ENCODE measurements around the gene TMEM163. TPM values are rescaled to one million over a fixed set of nuclear protein-coding genes. Genes with fewer than 3 reads are reported as not detected.

TMEM163 gene
- total and polyA plus RNA-seq, 2 donors (not counting 3 experiments of a cell fraction or from before 2014, with no cell fraction given), result 1.0 to 2.8 TPM

GRCh38 chr2:134670955-134671354 lies 47.8 kb downstream of the TMEM163 start:
- TF ChIP-seq POLR2AphosphoS5 (IDR thresholded peaks at IDR 0.05; ENCODE audit: insufficient read depth, low read depth, low read length), result no peak
- TF ChIP-seq, protein P1, sequence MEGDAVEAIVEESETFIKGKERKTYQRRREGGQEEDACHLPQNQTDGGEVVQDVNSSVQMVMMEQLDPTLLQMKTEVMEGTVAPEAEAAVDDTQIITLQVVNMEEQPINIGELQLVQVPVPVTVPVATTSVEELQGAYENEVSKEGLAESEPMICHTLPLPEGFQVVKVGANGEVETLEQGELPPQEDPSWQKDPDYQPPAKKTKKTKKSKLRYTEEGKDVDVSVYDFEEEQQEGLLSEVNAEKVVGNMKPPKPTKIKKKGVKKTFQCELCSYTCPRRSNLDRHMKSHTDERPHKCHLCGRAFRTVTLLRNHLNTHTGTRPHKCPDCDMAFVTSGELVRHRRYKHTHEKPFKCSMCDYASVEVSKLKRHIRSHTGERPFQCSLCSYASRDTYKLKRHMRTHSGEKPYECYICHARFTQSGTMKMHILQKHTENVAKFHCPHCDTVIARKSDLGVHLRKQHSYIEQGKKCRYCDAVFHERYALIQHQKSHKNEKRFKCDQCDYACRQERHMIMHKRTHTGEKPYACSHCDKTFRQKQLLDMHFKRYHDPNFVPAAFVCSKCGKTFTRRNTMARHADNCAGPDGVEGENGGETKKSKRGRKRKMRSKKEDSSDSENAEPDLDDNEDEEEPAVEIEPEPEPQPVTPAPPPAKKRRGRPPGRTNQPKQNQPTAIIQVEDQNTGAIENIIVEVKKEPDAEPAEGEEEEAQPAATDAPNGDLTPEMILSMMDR (IDR thresholded peaks at IDR 0.05; ENCODE audit: extremely low read depth in 1 of 2, insufficient read depth in 1 of 2, low read depth in 1 of 2, low read length in 2 of 2), result no peak
- no peak for TF ChIP-seq MYC (IDR thresholded peaks at IDR 0.05; ENCODE audit: low read depth, low read length)
- TF ChIP-seq JUN (IDR thresholded peaks at IDR 0.05; ENCODE audit: borderline replicate concordance, insufficient read depth, insufficient read length, low read depth), result no peak
- no peak for TF ChIP-seq POLR2A (IDR thresholded peaks at IDR 0.05; ENCODE audit: low read depth, low read length)
- TF ChIP-seq EZH2 (IDR thresholded peaks at IDR 0.05; ENCODE audit: borderline replicate concordance, low read depth, low read length, severe bottlenecking), result no peak
- TF ChIP-seq GATA2 (IDR thresholded peaks at IDR 0.05; ENCODE audit: insufficient read depth, insufficient read length, low read depth, low read length), result no peak
- no peak for TF ChIP-seq MAX (IDR thresholded peaks at IDR 0.05; ENCODE audit: insufficient read depth, insufficient read length)
- no peak for TF ChIP-seq FOS (IDR thresholded peaks at IDR 0.05; ENCODE audit: borderline replicate concordance, insufficient read depth, low read length)
- H3K9me3 ChIP-seq (replicated peaks; ENCODE audit: control insufficient read depth, insufficient read depth, low read length), result no peaks in the 10 kb centered on the region
- BruUV-seq (replicated peaks), result no TSS peak
- intact Hi-C loops (cut with micrococcal nuclease), result no loop called here
- H3K36me3 ChIP-seq (ENCODE audit: control insufficient read depth in 2 of 2, extremely low read depth in 1 of 2, insufficient read depth in 2 of 2, low read length in 2 of 2), result no peaks in the 10 kb centered on the region
- dilution Hi-C loops (cut with MboI; ENCODE audit: extremely low pct_ligation_motif_present, low sequenced_read_pairs), result no loop called here
- ChIA-PET CTCF (interaction anchor here (1.4 kb wide), 1 partner anchor 13 kb away, joined by 3 read pairs; no protein-coding TSS in a partner anchor), POLR2A (no interaction called here)
- no peaks in the 10 kb centered on the region for H3K9me1 ChIP-seq (replicated peaks; ENCODE audit: control insufficient read depth, extremely low read depth, insufficient read depth, low read length)
- H3K27me3 ChIP-seq (ENCODE audit: control insufficient read depth in 2 of 2, insufficient read depth in 2 of 2, low read length in 2 of 2), result peaks cover 2 to 3% of the 10 kb centered on the region in 2 experiments
- no peaks in the 10 kb centered on the region for H3K4me1 ChIP-seq (ENCODE audit: control insufficient read depth, extremely low read depth, insufficient read depth, low read length)
- DNase-seq (ENCODE audit: low read depth, low spot score) (no peak), FAIRE-seq (no peak)
- H3K9ac ChIP-seq (replicated peaks; ENCODE audit: extremely low read depth, insufficient read depth, low read length), result no peak overlapping the region
- no peak overlapping the region for H3K4me3 ChIP-seq (replicated peaks in 1 of 3; ENCODE audit: insufficient read depth in 1 of 3, low read depth in 1 of 3, low read length in 3 of 3)
- H2AFZ ChIP-seq (ENCODE audit: low read depth, low read length), result no peak overlapping the region
- H3K4me2 ChIP-seq (ENCODE audit: insufficient read depth, low read length), result no peak overlapping the region
- H3K79me2 ChIP-seq (ENCODE audit: control insufficient read depth, insufficient read depth, low read length), result no peaks in the 10 kb centered on the region
- H4K20me1 ChIP-seq (replicated peaks; ENCODE audit: control insufficient read depth, extremely low read depth, insufficient read depth, low read length), result no peaks in the 10 kb centered on the region
- H3K27ac ChIP-seq (ENCODE audit: insufficient read depth, low read depth, low read length), result no peak overlapping the region
